Measurements from ENCODE around the gene GRM5.

GRM5 gene

GRCh38 chr11:88799771-88800500 lies 265.8 kb downstream of the GRM5 start:
- H3K4me3 ChIP-seq (ENCODE audit: low read depth, low read length), result no peak overlapping the region
- TF ChIP-seq CTCF (IDR thresholded peaks at IDR 0.05; ENCODE audit: control insufficient read depth, extremely low read depth, insufficient read depth), result no peak
- DNase-seq (ENCODE audit: low read depth), result no peak

GRCh38 chr11:88790182-88790581 lies 275.6 kb downstream of the GRM5 start:
- no peak for TF ChIP-seq CTCF (IDR thresholded peaks at IDR 0.05; ENCODE audit: control insufficient read depth, extremely low read depth, insufficient read depth)
- DNase-seq (ENCODE audit: low read depth), result no peak
- H3K4me3 ChIP-seq (ENCODE audit: low read depth, low read length), result no peak overlapping the region

- no peak for DNase-seq (ENCODE audit: low read depth)
- no peak for TF ChIP-seq CTCF (IDR thresholded peaks at IDR 0.05; ENCODE audit: control insufficient read depth, extremely low read depth, insufficient read depth)
- H3K4me3 ChIP-seq (ENCODE audit: low read depth, low read length), result no peak overlapping the region
Observed at GRCh38 chr11:88779577-88779976, 286.2 kb downstream of the GRM5 start.

- no peak for DNase-seq (ENCODE audit: low read depth)
- TF ChIP-seq CTCF (IDR thresholded peaks at IDR 0.05; ENCODE audit: control insufficient read depth, extremely low read depth, insufficient read depth), result no peak
- H3K4me3 ChIP-seq (ENCODE audit: low read depth, low read length), result no peak overlapping the region
Observed at GRCh38 chr11:88770475-88771079, 295.2 kb downstream of the GRM5 start.

GRCh38 chr11:88744140-88744539 lies 321.6 kb downstream of the GRM5 start:
- no peak overlapping the region for H3K4me3 ChIP-seq (ENCODE audit: low read depth, low read length)
- no peak for DNase-seq (ENCODE audit: low read depth)

GRCh38 chr11:88739524-88739923 lies 326.3 kb downstream of the GRM5 start:
- no peak for DNase-seq (ENCODE audit: low read depth)
- no peak for TF ChIP-seq CTCF (IDR thresholded peaks at IDR 0.05; ENCODE audit: control insufficient read depth, extremely low read depth, insufficient read depth)
- no peak overlapping the region for H3K4me3 ChIP-seq (ENCODE audit: low read depth, low read length)

More at GRCh38 chr11:88744140-88744539, 321.6 kb downstream of the GRM5 start:
- no peak for TF ChIP-seq CTCF (IDR thresholded peaks at IDR 0.05; ENCODE audit: control insufficient read depth, extremely low read depth, insufficient read depth)

All from LNCaP clone FGC (cell line).